Kidney (tissue), 14 donors: ENCODE measurements around the gene IFI27L2. TPM values are rescaled to one million over a fixed set of nuclear protein-coding genes. Genes with fewer than 3 reads are reported as not detected.

Experiments used
- DNase-seq, 5 donors: peaks; one replicate each; pipeline ENCODE4 v3.0.0-alpha.2; 2013 to 2020
- FAIRE-seq: peaks from 2 replicates; lab custom pipeline; 2012; peaks lifted over from hg19 to GRCh38; lab: Jason Lieb, UNC
- H3K27ac ChIP-seq, 2 donors: one replicate each; pipeline ENCODE4 v1.7.0; 2013; ENCODE audit warnings: low read depth in 2 of 2, low read length in 2 of 2, inconsistent platforms in 1 of 2
- H3K27me3 ChIP-seq: one replicate; pipeline ENCODE4 v1.7.1; 2013; ENCODE audit warnings: low read length, inconsistent platforms; ENCODE audit not compliant: control insufficient read depth, insufficient read depth
- H3K36me3 ChIP-seq, 3 donors: one replicate each; pipeline versions ENCODE4 v1.7.0 to v1.7.1; 2013; ENCODE audit warnings: low read length in 3 of 3, control low read depth in 1 of 3, inconsistent platforms in 1 of 3; ENCODE audit not compliant: insufficient read depth in 3 of 3, control insufficient read depth in 2 of 3
- H3K4me1 ChIP-seq, 3 donors: one replicate each; pipeline versions ENCODE4 v1.7.0 to v1.7.1; 2013; ENCODE audit warnings: low read length in 3 of 3, inconsistent platforms in 1 of 3, low read depth in 1 of 3; ENCODE audit not compliant: control insufficient read depth in 2 of 3, insufficient read depth in 2 of 3
- H3K4me3 ChIP-seq, 3 donors: one replicate each; pipeline versions ENCODE4 v1.7.0 to v1.8.1; 2013; ENCODE audit warnings: low read length in 3 of 3, control low read depth in 1 of 3, inconsistent platforms in 1 of 3
- H3K9ac ChIP-seq, 3 donors: one replicate each; pipeline versions ENCODE4 v1.7.0 to v1.7.1; 2013; ENCODE audit warnings: low read length in 3 of 3, control low read depth in 1 of 3, inconsistent platforms in 1 of 3
- H3K9me3 ChIP-seq, 3 donors: one replicate each; pipeline versions ENCODE4 v1.7.0 to v1.7.1; 2013; ENCODE audit warnings: low read length in 3 of 3, control low read depth in 1 of 3, inconsistent platforms in 1 of 3; ENCODE audit not compliant: control insufficient read depth in 2 of 3, insufficient read depth in 1 of 3
- intact Hi-C: fragments of 100-400 bp; cut with DNase I; formaldehyde crosslinking; loops from one replicate; pipeline ENCODE4 v1.11.1; 2022
- polyA plus RNA-seq: library from polyadenylated mRNA; stranded (reverse); fragments of 350-450 nt; fragmentation: Illumina TruSeq; extraction: RNeasy Lipid Tissue Mini Kit (QIAGEN cat#74804); gene quantifications from one replicate; pipeline ENCODE4 v1.2.3, GENCODE V29; 2014; ENCODE audit warnings: low read depth, low replicate concordance; ENCODE audit not compliant: insufficient read depth
- total RNA-seq: library from RNA; stranded (reverse); fragmentation: NEBNext Ultra II Directional; extraction: Animal tissue kit (Norgen Biotek cat#: 25700); gene quantifications from one replicate; pipeline ENCODE4 v1.2.1, GENCODE V29; 2021
- TF ChIP-seq, protein P1 (sequence below): IDR thresholded peaks from 3 replicates; pipeline ENCODE4 v1.5.1; 2012; ENCODE audit warnings: mild to moderate bottlenecking, moderate library complexity, borderline replicate concordance; ENCODE audit not compliant: insufficient read depth; ENCODE audit errors: extremely low read depth
- donor health status: control.
- donor health status: control.
- donor health status: control.
- donor health status: control.
- donor health status: control.
- donor health status: DM: yes; HTN: yes; CAD: no.
- donor health status: Normal renal cell carcinoma (clear cell type).

IFI27L2 gene
- total and polyA plus RNA-seq, 2 donors from 2014 or later = 28.2 to 223 TPM

DNA sequence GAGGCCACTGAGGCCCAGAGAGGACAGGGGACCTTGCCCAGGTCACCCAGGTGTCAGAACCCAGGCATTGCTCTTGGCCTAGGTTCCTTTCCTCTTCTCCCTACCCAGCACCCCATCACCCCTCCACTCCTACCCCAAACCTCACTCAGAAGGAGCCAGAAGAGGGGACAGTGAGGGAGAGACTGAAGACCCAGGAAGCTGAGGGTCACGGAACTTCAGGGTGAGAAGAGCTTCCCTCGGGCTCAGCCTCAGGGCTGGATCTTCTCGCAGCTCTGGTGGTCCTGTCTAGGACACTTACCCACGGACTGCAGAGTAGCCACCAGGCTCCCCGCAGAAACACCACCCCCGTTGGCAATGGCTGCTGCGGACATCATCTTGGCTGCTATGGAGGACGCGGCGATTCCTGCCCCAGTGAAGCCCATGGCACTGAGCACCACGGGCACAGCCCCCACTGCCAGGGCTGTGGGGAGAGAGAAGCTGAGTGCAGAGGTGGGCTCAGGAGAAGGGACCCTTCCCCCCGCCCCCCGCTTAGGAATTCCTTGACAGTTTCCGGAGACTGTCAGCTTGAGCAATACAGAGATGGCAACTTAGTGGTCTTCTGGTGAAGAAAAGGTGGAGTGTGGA lies 1.1 kb downstream of the IFI27L2 start:
- DNase-seq = no peak
- Histone ChIP-seq H3K36me3 (no peaks in the 10 kb centered on the region), H3K9ac (no peak overlapping the region), H3K4me3 (peak overlapping the region in 1 of 3 donors; percentile 77), H3K9me3 (no peaks in the 10 kb centered on the region), H3K27me3 (no peaks in the 10 kb centered on the region), H3K4me1 (peaks cover 0 to 8% (median 0%) of the 10 kb centered on the region in 3 donors), H3K27ac (no peak overlapping the region)
- TF ChIP-seq, protein P1, sequence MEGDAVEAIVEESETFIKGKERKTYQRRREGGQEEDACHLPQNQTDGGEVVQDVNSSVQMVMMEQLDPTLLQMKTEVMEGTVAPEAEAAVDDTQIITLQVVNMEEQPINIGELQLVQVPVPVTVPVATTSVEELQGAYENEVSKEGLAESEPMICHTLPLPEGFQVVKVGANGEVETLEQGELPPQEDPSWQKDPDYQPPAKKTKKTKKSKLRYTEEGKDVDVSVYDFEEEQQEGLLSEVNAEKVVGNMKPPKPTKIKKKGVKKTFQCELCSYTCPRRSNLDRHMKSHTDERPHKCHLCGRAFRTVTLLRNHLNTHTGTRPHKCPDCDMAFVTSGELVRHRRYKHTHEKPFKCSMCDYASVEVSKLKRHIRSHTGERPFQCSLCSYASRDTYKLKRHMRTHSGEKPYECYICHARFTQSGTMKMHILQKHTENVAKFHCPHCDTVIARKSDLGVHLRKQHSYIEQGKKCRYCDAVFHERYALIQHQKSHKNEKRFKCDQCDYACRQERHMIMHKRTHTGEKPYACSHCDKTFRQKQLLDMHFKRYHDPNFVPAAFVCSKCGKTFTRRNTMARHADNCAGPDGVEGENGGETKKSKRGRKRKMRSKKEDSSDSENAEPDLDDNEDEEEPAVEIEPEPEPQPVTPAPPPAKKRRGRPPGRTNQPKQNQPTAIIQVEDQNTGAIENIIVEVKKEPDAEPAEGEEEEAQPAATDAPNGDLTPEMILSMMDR = no peak
- intact Hi-C loops = no loop called here
- no peak for FAIRE-seq

DNA sequence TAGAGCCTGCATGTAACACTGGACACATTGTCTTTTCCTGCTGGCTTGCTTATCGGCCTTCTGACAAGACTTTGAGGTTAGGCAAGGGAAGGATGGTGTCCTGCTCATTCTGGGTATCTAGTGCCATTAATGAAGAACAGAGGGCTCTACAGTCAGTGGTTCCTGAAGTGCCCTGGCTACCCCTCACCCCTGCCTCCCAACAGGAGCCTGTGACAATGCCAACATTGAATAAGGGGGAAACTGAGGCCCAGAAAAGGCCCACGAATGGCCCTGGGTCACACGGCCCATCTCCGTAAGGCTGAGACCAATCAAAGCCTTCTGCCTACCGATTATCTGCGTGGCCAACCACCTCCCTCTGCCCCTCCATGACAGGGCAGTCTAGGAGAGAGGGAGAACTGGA lies 2.1 kb downstream of the IFI27L2 start:
- FAIRE-seq (no peak), DNase-seq (peak in 1 of 5 donors; percentile 25)
- Histone ChIP-seq H3K36me3 (no peaks in the 10 kb centered on the region), H3K27ac (no peak overlapping the region), H3K4me1 (peaks cover 0 to 8% (median 0%) of the 10 kb centered on the region in 3 donors), H3K27me3 (no peaks in the 10 kb centered on the region), H3K9ac (no peak overlapping the region), H3K9me3 (no peaks in the 10 kb centered on the region), H3K4me3 (no peak overlapping the region)
- intact Hi-C loops = no loop called here
- TF ChIP-seq, protein P1 = no peak

DNA sequence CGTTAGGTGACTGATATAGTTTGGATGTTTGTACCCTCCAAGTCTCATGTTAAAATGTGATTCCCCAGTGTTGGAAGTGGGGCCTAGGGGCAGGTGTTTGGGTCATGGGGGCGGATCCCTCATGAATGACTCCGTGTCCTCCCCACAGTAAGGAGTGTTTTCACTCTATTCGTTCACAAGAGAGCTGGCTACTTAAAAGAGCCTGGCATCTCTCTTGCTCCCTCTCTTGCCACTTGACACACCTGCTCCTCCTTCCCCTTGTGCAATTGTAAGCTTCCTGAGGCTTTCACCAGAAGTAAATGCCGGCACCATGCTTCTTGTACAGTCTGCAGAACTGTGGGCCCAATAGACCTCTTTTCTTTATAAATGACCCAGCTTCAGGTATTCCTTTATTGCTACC lies 2.6 kb downstream of the IFI27L2 start:
- Histone ChIP-seq H3K4me3 (no peak overlapping the region), H3K27ac (no peak overlapping the region), H3K36me3 (no peaks in the 10 kb centered on the region), H3K27me3 (no peaks in the 10 kb centered on the region), H3K4me1 (peaks cover 0 to 8% (median 0%) of the 10 kb centered on the region in 3 donors), H3K9ac (no peak overlapping the region), H3K9me3 (no peaks in the 10 kb centered on the region)
- TF ChIP-seq, protein P1 = no peak
- FAIRE-seq = no peak
- no peak for DNase-seq
- intact Hi-C loops = no loop called here

DNA sequence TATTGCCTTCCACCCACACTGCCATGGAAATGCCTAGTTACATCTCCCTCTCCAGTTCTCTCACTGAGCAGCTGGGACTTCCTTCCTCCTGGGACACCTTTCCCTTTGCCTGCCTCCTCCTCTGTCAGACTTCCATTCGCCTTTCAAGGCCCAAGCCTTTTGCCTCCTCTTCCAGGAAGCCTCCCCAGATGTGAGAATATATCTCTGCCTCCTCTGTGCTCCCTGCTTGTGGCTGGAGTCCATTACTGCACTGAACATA lies 3.1 kb downstream of the IFI27L2 start:
- DNase-seq (no peak), FAIRE-seq (no peak)
- Histone ChIP-seq H3K4me1 (peaks cover 0 to 8% (median 0%) of the 10 kb centered on the region in 3 donors), H3K4me3 (no peak overlapping the region), H3K27ac (no peak overlapping the region), H3K27me3 (no peaks in the 10 kb centered on the region), H3K9ac (no peak overlapping the region), H3K36me3 (no peaks in the 10 kb centered on the region), H3K9me3 (no peaks in the 10 kb centered on the region)
- TF ChIP-seq, protein P1 = no peak
- intact Hi-C loops = no loop called here
